GM19463 (cell line): Measurements from ENCODE around the gene APOL3.
"Not testable (repeated sequence)": the region's sequence is repeated elsewhere in the genome, so short reads cannot be mapped to it uniquely, and the experiment has no call there.

ENCODE experiments used
- ATAC-seq: cut with Tn5 transposase; IDR thresholded peaks from one replicate; pipeline ENCODE4 v1.9.1; 2021; ENCODE audit warnings: mild to moderate bottlenecking, moderate library complexity; ENCODE audit not compliant: unreplicated experiment

Gene APOL3

DNA sequence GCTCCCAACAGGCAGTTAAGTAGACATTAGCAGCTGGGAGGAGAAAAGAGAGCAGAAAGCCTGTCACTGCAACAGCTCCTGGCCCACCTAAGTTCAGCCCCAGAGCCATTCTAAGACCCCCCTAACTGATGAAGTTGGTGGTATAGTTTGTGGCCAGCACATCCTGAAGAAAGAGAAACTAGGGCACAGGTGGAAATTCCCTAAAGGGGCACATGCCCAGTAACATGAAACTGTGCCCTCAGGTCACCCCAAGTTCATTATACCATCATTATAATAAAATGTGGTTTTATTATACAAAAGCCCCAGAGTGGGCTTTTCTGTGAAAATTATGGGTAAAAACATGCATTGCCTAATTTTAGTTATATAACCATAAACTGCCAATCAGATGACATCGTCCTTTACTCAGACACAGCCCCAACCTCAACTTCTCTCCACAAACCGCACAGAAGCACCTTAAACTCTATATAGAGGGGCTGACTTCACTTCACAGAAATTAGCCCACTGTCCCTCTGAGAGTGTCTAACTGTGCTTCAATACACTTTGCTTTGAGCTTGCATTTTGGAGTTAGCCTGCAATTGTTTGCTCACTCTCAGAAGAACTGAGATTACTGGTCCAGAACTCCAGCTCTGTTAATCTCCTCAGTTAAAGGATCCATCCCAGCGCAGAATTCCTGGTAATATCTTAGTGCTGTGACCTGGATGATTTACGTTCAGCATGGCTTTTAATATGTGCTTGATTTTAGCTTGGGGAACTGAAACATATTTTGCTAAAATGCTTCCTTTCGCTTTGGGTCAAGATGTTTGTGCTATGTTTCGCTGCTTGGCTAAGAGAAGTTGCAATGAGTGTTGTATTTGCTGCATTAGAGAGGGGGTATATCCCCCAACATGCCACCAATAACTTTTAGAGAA, 1.8 kb upstream of the APOL3 start:
- peak; percentile 39 for ATAC-seq

GRCh38 chr22:36161793-36162126, 1.2 kb upstream of the APOL3 start:
- not testable (repeated sequence) for ATAC-seq

- ATAC-seq, result no peak
Measured at GRCh38 chr22:36156515-36157419, 3.8 kb downstream of the APOL3 start.

DNA sequence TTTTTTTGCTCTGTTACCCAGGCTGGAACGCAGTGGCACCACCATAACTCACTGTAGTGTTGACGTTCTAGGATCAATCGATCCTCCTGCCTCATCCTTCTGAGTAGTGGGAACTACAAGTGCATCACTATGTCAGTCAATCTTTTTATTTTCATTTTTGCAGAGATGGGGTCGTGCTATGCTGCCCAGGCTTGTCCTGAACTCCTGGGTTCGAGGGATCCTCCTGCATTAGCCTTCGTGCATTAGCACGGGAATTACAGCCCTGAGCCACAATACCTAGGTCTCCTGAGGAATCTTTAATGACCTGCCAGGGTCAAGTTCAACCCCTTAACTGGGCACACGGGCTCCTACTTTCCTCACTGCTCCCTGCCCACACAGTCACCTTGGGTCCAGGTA, 4.4 kb downstream of the APOL3 start:
- no peak for ATAC-seq

- ATAC-seq, result no peak
Measured at GRCh38 chr22:36155702-36156101, 4.9 kb downstream of the APOL3 start.

- ATAC-seq, result no peak
Measured at GRCh38 chr22:36154423-36154945, 6.1 kb downstream of the APOL3 start.

DNA sequence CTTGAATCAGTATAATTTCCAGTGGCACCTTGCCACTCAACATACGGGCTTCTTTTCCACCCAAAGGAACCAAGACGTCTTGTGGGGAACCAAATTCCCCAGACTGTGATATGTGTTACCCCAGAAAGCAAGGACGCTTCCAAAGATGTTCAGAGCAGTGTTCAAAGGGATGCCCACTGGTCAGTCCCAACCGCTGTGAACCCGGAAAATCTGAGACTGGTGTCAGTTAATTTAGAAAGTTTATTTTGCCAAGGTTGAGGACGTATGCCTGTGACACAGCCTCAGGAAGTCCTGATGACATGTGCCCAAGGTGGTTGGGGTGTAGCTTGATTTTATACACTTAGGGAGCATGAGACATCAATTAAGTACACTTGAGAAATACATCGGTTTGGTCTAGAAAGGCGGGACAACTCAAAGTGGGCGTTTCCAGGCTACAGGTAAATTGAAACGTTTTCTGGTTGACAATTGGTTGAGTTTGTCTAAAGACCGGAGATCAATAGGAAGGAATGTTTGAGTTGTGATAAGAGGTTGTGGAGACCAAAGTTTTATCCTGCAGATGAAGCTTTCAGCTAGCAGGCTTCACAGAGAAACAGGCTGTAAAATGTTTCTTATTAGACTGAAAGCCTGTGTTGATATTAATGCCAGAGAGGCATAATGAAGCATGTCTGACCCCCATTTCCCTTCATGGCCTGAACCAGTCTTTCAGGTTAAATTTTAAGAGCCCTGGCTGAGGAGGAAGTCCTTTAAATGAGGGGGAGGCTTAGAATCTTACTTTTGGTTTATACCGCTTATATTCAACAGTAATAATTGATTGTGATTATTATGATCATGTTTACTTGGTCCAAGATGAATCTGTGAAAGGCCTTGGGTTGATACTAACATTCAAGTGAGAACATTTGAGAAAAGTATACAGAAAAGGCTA, 6.8 kb downstream of the APOL3 start:
- no peak for ATAC-seq

GRCh38 chr22:36152821-36153220, 7.7 kb downstream of the APOL3 start:
- not testable (repeated sequence) for ATAC-seq

GRCh38 chr22:36152088-36152487, 8.5 kb downstream of the APOL3 start:
- no peak for ATAC-seq

GRCh38 chr22:36151006-36151595, 9.5 kb downstream of the APOL3 start:
- ATAC-seq, result no peak

DNA sequence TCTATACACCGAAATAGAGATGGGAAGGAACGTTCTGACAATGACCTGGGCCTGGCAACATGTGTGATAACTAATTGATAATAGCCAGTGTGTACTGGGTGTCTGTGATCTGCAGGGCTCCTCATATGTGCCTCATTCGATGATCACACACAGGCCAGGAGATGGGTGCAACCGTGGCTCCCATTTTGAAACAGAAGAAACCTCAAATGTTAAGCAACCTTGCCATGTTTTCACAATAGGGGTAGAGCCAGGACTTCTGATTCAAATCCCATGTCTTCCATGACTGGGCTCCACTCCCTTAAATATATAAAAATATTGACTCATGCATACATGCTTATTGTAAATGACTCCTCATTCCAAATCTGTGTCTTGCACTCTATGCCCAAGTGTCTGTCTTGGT, 11.1 kb downstream of the APOL3 start:
- ATAC-seq, result no peak

DNA sequence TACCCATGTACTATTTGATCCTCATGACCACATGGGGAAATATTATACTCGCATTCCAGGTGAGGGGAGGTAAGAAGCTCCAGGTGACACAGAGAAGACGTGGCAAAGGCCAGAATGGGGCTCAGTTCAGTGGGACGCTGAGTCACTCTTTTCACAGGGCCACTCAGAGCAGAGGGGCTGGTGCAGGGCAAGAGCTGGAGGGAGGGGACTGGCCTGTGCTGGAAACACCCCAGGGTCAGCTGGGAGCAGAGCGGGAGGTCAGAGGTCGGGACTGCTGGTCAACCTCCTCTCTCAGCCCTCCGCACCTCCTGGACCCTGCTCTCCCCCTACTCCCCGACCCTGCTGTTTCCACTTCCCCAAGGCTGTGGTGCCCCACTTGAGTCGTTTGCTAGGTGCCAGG, 12.1 kb downstream of the APOL3 start:
- ATAC-seq, result no peak

GRCh38 chr22:36147196-36147791, 13.3 kb downstream of the APOL3 start:
- no peak for ATAC-seq

DNA sequence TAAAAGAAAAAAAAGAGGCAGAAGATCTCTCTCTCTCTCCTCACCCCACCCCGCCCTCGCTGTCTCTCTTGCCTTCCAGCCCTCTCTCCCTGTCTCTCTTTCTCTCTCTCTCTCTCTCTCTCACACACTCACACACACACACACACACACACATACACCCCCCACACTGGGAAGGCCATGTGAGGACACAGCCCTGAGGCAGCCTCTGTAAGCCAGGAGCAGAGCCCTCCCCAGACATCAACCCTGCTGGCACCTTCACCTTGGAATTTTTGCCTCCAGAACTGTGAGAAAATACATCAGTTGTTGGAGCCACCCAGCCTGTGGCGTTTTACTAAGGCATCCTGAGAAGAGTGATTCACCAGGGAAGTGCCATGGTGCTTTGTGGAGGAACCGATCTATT, 14.7 kb downstream of the APOL3 start:
- ATAC-seq, result no peak

GRCh38 chr22:36144886-36145541, 15.5 kb downstream of the APOL3 start:
- no peak for ATAC-seq

DNA sequence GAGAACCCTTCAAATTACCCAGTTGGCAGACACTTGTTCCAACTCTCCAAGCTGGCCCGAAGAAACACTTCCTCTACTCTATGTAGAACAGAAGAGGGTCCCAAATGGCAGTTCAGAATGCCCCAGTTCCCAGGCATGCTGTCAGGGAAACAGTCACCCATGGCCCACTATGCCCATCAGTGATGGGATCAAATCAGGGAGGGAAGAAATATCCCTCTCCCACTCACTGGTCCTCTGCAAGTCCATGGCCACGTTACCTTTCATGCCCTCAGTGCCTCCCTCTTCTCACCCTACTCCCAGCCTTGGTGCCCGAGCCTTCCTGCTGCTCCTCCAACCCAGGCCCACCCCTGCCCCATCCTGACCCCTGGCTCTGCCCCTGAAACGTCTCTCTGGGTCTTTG, 16.6 kb downstream of the APOL3 start:
- ATAC-seq, result no peak

DNA sequence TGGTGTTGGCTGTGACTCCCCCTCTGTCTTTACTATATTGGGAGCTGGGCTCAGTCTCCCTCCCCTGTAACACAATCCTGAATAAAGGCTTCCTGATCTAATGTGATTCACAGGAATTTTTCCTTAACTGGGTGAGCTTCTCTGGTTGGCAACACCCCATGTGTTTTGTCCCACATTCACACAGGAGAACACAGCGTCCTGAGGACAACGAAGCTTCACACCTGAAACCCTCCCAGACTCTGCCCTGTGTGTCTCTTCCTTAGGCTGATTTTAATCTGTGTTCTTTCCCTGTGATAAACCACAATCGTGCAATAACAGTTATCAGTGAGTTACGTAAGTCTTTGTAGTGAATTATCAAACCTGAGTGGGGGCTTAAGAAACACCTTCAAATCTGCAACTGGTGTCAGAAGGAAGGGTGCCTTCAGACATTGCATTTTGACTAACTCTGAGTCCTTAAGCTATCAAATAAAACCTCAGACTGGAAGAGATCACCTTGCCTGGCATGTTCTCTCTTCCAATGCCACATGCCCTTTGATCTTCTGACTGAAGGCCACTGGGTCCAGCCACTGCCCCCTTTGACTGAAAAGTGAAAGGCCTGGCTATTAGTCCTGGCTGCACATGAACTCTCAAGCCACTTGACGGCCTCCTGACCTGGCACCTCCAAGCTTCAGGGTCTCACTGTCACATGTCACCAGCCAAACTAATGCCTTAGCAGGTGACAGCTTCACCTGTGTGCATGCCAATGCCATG, 17.3 kb downstream of the APOL3 start:
- no peak for ATAC-seq

DNA sequence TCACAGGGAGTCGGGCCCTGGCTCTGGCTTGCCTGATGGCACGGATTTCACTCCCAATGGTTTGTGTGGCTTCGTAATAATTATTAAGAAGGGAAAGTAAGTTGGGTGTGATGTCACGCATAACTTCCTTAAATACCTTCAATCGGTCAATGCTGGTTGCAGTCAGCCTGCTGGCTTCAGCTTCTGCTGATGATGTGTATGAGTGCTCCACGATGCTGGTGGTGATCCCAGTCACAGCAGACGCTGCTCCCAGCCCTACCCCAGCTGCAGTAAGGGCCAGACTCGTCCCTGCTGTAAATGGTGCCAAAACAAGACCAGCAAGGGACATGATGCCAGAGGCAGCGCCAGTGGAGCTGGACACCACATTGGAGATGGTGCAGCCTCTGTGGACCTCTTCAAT, 19.1 kb downstream of the APOL3 start:
- no peak for ATAC-seq

GRCh38 chr22:36138709-36139108, 21.8 kb downstream of the APOL3 start:
- not testable (repeated sequence) for ATAC-seq
